H1 (cell line): Measurements from ENCODE around the gene CHST10.

Source experiments
- POLR2A ChIP-seq, 2 experiments: IDR thresholded peaks; 1 replicate in 1 of 2; 2 replicates in 1 of 2; pipeline ENCODE4 v1.6.1; 2011; ENCODE audit warnings: low read depth in 2 of 2, low read length in 2 of 2, mild to moderate bottlenecking in 2 of 2; ENCODE audit errors: control extremely low read depth in 1 of 2
- TF ChIP-seq, protein P1 (sequence below), 3 experiments: IDR thresholded peaks; 1 replicate in 2 of 3; 2 replicates in 1 of 3; pipeline versions ENCODE4 v1.5.1 to v1.6.1; 2011; ENCODE audit warnings: low read length in 3 of 3, mild to moderate bottlenecking in 3 of 3, inconsistent platforms in 2 of 3, low read depth in 1 of 3, moderate library complexity in 1 of 3; ENCODE audit not compliant: insufficient read depth in 1 of 3; ENCODE audit errors: control extremely low read depth in 1 of 3

DNA sequence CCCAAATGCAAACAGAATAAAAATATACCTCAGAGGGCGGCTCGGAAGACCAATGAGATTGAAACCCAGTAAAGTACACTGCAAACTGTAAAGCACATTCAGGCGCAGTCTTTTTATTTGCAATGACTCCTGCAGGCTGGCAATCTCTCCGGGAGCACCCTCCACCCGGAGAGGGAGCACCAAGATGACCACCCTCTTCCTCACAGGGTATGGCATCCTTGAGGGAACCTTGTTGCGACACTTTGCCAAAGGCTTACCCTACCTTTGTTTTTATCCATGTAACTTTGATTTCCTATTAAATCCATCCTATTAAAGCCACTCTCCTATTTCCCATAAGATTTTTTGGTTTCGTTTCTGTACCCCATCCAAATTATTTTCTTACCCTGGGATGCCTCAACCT, 16.2 kb downstream of the CHST10 start:
- TF ChIP-seq, protein P1, sequence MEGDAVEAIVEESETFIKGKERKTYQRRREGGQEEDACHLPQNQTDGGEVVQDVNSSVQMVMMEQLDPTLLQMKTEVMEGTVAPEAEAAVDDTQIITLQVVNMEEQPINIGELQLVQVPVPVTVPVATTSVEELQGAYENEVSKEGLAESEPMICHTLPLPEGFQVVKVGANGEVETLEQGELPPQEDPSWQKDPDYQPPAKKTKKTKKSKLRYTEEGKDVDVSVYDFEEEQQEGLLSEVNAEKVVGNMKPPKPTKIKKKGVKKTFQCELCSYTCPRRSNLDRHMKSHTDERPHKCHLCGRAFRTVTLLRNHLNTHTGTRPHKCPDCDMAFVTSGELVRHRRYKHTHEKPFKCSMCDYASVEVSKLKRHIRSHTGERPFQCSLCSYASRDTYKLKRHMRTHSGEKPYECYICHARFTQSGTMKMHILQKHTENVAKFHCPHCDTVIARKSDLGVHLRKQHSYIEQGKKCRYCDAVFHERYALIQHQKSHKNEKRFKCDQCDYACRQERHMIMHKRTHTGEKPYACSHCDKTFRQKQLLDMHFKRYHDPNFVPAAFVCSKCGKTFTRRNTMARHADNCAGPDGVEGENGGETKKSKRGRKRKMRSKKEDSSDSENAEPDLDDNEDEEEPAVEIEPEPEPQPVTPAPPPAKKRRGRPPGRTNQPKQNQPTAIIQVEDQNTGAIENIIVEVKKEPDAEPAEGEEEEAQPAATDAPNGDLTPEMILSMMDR (IDR thresholded peaks at IDR 0.05; ENCODE audit: control extremely low read depth in 1 of 3, insufficient read depth in 1 of 3, low read depth in 1 of 3, low read length in 3 of 3) = no peak
- no peak for TF ChIP-seq POLR2A (IDR thresholded peaks at IDR 0.05; ENCODE audit: control extremely low read depth in 1 of 2, low read depth in 2 of 2, low read length in 2 of 2)
